PFSK-1 (cell line): Measurements from ENCODE around the gene EP400.

Source experiments
- FOXP2 ChIP-seq: optimal IDR thresholded peaks from 2 replicates; pipeline ENCODE3; 2011; ENCODE audit warnings: borderline replicate concordance, control low read depth, inconsistent platforms; ENCODE audit not compliant: insufficient read depth; ENCODE audit errors: extremely low read length, extremely low read depth
- POLR2AphosphoS5 ChIP-seq: IDR thresholded peaks from 2 replicates; pipeline ENCODE4 v1.6.1; 2012; ENCODE audit warnings: low read depth, mild to moderate bottlenecking, control low read depth, low read length, moderate library complexity
- SIN3A ChIP-seq: IDR thresholded peaks from 2 replicates; pipeline ENCODE4 v1.6.1; 2012; ENCODE audit warnings: mild to moderate bottlenecking, low read length, moderate library complexity, borderline replicate concordance; ENCODE audit not compliant: insufficient read depth
- TAF1 ChIP-seq: IDR thresholded peaks from 2 replicates; pipeline ENCODE4 v1.6.1; 2012; ENCODE audit warnings: low read length, control low read depth, borderline replicate concordance; ENCODE audit not compliant: insufficient read depth
- TF ChIP-seq, protein P1 (sequence below), 2 experiments: IDR thresholded peaks; 2 replicates each; pipeline versions ENCODE4 v1.6.1 to v1.8.0; 2011 to 2012; ENCODE audit warnings: low read depth in 2 of 2, low read length in 2 of 2, control low read depth in 1 of 2, inconsistent platforms in 1 of 2, mild to moderate bottlenecking in 1 of 2, moderate library complexity in 1 of 2; ENCODE audit not compliant: insufficient read depth in 1 of 2

DNA sequence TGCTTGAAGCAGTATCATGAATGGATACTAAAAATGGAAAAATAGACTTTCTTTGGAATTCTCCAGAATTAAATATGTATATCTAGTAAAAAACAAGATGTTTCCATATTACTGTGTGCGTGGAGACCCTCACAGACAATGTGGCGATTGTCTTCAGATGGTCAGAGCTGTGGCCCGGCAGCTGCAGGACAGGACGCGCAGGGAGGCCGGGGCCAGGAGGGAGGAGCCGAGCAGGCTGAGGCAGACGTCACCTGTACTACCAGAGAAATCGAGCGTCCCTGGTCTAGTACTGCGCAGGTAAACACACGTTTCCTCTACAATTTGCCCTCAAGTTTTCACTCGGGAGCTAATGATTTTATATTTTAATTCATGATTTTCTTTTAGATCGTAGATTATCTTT, 171.5 kb downstream of the EP400 start:
- no peak for TF ChIP-seq TAF1
- TF ChIP-seq, protein P1, sequence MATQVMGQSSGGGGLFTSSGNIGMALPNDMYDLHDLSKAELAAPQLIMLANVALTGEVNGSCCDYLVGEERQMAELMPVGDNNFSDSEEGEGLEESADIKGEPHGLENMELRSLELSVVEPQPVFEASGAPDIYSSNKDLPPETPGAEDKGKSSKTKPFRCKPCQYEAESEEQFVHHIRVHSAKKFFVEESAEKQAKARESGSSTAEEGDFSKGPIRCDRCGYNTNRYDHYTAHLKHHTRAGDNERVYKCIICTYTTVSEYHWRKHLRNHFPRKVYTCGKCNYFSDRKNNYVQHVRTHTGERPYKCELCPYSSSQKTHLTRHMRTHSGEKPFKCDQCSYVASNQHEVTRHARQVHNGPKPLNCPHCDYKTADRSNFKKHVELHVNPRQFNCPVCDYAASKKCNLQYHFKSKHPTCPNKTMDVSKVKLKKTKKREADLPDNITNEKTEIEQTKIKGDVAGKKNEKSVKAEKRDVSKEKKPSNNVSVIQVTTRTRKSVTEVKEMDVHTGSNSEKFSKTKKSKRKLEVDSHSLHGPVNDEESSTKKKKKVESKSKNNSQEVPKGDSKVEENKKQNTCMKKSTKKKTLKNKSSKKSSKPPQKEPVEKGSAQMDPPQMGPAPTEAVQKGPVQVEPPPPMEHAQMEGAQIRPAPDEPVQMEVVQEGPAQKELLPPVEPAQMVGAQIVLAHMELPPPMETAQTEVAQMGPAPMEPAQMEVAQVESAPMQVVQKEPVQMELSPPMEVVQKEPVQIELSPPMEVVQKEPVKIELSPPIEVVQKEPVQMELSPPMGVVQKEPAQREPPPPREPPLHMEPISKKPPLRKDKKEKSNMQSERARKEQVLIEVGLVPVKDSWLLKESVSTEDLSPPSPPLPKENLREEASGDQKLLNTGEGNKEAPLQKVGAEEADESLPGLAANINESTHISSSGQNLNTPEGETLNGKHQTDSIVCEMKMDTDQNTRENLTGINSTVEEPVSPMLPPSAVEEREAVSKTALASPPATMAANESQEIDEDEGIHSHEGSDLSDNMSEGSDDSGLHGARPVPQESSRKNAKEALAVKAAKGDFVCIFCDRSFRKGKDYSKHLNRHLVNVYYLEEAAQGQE (IDR thresholded peaks at IDR 0.05; ENCODE audit: insufficient read depth in 1 of 2, low read depth in 2 of 2, low read length in 2 of 2) = no peak
- no peak for TF ChIP-seq FOXP2
- TF ChIP-seq POLR2AphosphoS5 = no peak
- no peak for TF ChIP-seq SIN3A
